OCI-LY7 (cell line): Measurements from ENCODE around the gene ZNF132.

Experiments
- CTCF ChIP-seq: fragments of 200-600 bp; sonication (generic); conservative IDR thresholded peaks from 2 replicates; pipeline ENCODE4 v1.5.1; 2014; ENCODE audit warnings: mild to moderate bottlenecking, antibody characterized with exemption, low read length, moderate library complexity, mixed read lengths
- EZH2phosphoT487 ChIP-seq: fragments of 200-600 bp; sonication (generic); IDR thresholded peaks from 2 replicates; pipeline ENCODE4 v1.6.1; 2018; ENCODE audit warnings: low read depth, borderline replicate concordance, mild to moderate bottlenecking, mixed run types, antibody characterized with exemption, low read length, moderate library complexity, mixed read lengths

- TF ChIP-seq CTCF (no peak), EZH2phosphoT487 (no peak)
Observed at GRCh38 chr19:58397533-58398037, 42.4 kb downstream of the ZNF132 start.
